CD4-positive, alpha-beta T cell (primary cell): Measurements from ENCODE around the gene CREB3L2. TPM values are rescaled to one million over a fixed set of nuclear protein-coding genes. Genes with fewer than 3 reads are reported as not detected.

Source experiments
- ATAC-seq: fragments of 200-7000 bp; cut with Tn5 transposase; one replicate; pipeline ENCODE4 v1.10.0; 2022; ENCODE audit warnings: mild to moderate bottlenecking; ENCODE audit not compliant: poor library complexity
- CTCF ChIA-PET: fragments of 350-600 bp; sonication (Branson Sonifier 250); formaldehyde crosslinking; loops from one replicate; lab custom pipeline; 2021; ENCODE audit warnings: antibody characterized with exemption, inconsistent platforms; lab: Charles Lee
- POLR2A ChIA-PET: fragments of 350-600 bp; sonication (Branson Sonifier 250); formaldehyde crosslinking; loops from one replicate; lab custom pipeline; 2021; ENCODE audit warnings: antibody characterized with exemption, inconsistent platforms; lab: Charles Lee
- DNase-seq, 14 experiments: peaks; one replicate each; pipeline ENCODE4 v3.0.0-alpha.2; 2013 to 2020; ENCODE audit warnings: mixed read lengths in 2 of 14
- H3K27ac ChIP-seq, 2 donors: one replicate each; pipeline versions ENCODE4 v1.5.1 to v1.7.0; 2013; ENCODE audit warnings: low read length in 2 of 2, low read depth in 1 of 2, mild to moderate bottlenecking in 1 of 2
- H3K27me3 ChIP-seq, 2 experiments: 1 replicate in 1 of 2; 2 replicates in 1 of 2; pipeline versions ENCODE4 v1.6.1 to v1.7.0; 2013; ENCODE audit warnings: low read length in 2 of 2, control low read depth in 1 of 2, mild to moderate bottlenecking in 1 of 2, moderate library complexity in 1 of 2; ENCODE audit not compliant: insufficient read depth in 2 of 2, control insufficient read depth in 1 of 2
- H3K36me3 ChIP-seq: one replicate; pipeline ENCODE4 v1.6.1; 2013; ENCODE audit warnings: low read length, control low read depth; ENCODE audit not compliant: insufficient read depth
- H3K4me1 ChIP-seq: one replicate; pipeline ENCODE4 v1.6.1; 2013; ENCODE audit warnings: low read length, control low read depth; ENCODE audit not compliant: insufficient read depth
- H3K4me3 ChIP-seq: one replicate; pipeline ENCODE4 v1.5.1; 2013; ENCODE audit warnings: mild to moderate bottlenecking, low read length, moderate library complexity
- H3K9me3 ChIP-seq, 2 experiments: 1 replicate in 1 of 2; 2 replicates in 1 of 2; pipeline versions ENCODE4 v1.6.1 to v1.7.0; 2013; ENCODE audit warnings: low read length in 2 of 2, mild to moderate bottlenecking in 2 of 2, control low read depth in 1 of 2, moderate library complexity in 1 of 2; ENCODE audit not compliant: control insufficient read depth in 1 of 2, insufficient read depth in 1 of 2
- H3K27ac Mint-ChIP-seq: one replicate; pipeline ENCODE4 v1.8.0; 2020; ENCODE audit warnings: mixed read lengths
- H3K27me3 Mint-ChIP-seq: one replicate; pipeline ENCODE4 v1.8.0; 2021; ENCODE audit warnings: mixed read lengths
- H3K36me3 Mint-ChIP-seq: one replicate; pipeline ENCODE4 v1.8.0; 2021; ENCODE audit warnings: low read depth, mixed read lengths
- H3K4me1 Mint-ChIP-seq: one replicate; pipeline ENCODE4 v1.8.0; 2021; ENCODE audit warnings: low read depth, mixed read lengths
- H3K4me3 Mint-ChIP-seq: one replicate; pipeline ENCODE4 v1.8.0; 2020; ENCODE audit warnings: mild to moderate bottlenecking, mixed read lengths
- H3K9me3 Mint-ChIP-seq: one replicate; pipeline ENCODE4 v1.8.0; 2020; ENCODE audit warnings: mixed read lengths
- intact Hi-C, 2 experiments: fragments of 100-400 bp; cut with DNase I in 1 of 2; cut with micrococcal nuclease in 1 of 2; formaldehyde crosslinking; loops; one replicate each; pipeline versions ENCODE4 v1.15.1 to v1.9.0; 2023 to 2025; cut with DNase I, micrococcal nuclease
- total RNA-seq, 174 experiments: library from RNA in 2 of 174; stranded (reverse) in 2 of 174; gene quantifications; one replicate each; pipeline ENCODE4 v1.2.3 and lab custom pipeline; 2021 to 2026
- TF ChIP-seq, protein P1 (sequence below): fragments of 200-600 bp; IDR thresholded peaks from one replicate; pipeline ENCODE4 v1.8.0; 2022; ENCODE audit warnings: antibody characterized with exemption, mild to moderate bottlenecking

The CREB3L2 gene
- total RNA-seq, 2 experiments from 2014 or later = 11.7 to 12.9 TPM

- Histone ChIP-seq H3K27me3 (no peaks in the 10 kb centered on the region), H3K27ac (no peak overlapping the region), H3K36me3 (no peaks in the 10 kb centered on the region), H3K4me3 (no peak overlapping the region), H3K9me3 (no peaks in the 10 kb centered on the region), H3K4me1 (peaks cover 2% of the 10 kb centered on the region)
- H3K4me1 Mint-ChIP-seq = peaks cover 19% of the 10 kb centered on the region
- POLR2A ChIA-PET = no interaction called here
- no peaks in the 10 kb centered on the region for H3K27me3 Mint-ChIP-seq
- DNase-seq = no peak
- CTCF ChIA-PET = no interaction called here
- H3K36me3 Mint-ChIP-seq = no peaks in the 10 kb centered on the region
- no peaks in the 10 kb centered on the region for H3K9me3 Mint-ChIP-seq
- H3K27ac Mint-ChIP-seq = no peak overlapping the region
- intact Hi-C loops = no loop called here
- no peak for ATAC-seq
- TF ChIP-seq, protein P1, sequence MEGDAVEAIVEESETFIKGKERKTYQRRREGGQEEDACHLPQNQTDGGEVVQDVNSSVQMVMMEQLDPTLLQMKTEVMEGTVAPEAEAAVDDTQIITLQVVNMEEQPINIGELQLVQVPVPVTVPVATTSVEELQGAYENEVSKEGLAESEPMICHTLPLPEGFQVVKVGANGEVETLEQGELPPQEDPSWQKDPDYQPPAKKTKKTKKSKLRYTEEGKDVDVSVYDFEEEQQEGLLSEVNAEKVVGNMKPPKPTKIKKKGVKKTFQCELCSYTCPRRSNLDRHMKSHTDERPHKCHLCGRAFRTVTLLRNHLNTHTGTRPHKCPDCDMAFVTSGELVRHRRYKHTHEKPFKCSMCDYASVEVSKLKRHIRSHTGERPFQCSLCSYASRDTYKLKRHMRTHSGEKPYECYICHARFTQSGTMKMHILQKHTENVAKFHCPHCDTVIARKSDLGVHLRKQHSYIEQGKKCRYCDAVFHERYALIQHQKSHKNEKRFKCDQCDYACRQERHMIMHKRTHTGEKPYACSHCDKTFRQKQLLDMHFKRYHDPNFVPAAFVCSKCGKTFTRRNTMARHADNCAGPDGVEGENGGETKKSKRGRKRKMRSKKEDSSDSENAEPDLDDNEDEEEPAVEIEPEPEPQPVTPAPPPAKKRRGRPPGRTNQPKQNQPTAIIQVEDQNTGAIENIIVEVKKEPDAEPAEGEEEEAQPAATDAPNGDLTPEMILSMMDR = no peak
- H3K4me3 Mint-ChIP-seq = no peak overlapping the region
Observed at GRCh38 chr7:137952426-137952805, 49.5 kb downstream of the CREB3L2 start.

DNA sequence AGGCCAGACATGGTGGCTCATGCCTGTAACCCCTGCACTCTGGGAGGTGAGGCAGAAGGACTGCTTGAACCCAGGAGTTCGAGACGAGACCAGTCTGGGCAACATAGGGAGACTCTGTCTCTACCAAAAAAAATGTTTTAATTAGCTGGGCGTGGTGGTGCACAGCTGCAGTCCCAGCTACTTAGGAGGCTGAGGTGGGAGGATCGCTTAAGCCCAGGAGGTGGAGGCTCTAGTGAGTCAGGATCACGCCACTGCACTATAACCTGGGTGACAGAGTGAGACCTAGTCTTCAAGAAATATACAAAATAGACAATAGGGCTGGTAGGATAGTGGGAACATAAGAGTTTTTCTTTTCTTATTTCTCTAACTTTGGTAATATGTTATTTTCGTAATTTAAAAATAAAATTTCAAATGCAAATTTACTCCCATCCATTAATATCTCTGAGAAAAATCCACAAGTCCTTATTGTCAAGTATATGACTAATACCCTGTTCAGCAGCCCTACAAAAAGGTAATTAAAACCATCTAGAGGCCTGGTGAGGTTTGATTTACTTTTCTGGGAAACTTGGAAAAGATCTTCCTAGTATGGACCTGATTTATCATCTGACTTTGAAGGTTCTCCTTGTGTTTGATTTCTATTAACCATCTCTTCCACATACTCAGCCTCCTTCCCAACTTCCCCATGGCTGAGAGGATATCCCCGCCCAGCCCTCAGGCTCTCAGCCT, 50.0 kb downstream of the CREB3L2 start:
- H3K27ac Mint-ChIP-seq = no peak overlapping the region
- CTCF ChIA-PET = no interaction called here

DNA sequence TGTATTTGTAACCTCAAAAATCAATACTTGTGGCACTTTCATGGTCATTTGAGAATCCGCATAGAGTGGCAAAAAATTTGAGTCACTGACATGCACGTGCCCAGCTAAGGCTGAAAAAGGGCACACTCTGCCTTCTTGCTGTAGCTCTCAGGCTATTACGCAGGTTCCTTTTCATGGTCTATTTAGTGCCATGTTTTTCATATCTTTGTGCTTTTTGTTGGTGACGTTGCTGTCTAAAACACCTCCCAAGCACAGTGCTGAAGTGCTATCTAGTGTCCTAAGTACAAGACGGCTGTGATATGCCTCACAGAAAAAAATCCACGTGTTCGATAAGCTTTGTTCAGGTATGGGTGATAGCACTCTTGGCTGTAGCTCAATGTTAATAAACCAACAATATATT, 50.9 kb downstream of the CREB3L2 start:
- POLR2A ChIA-PET = no interaction called here
- CTCF ChIA-PET = interaction anchor here (1.6 kb wide), 1 partner anchor 58 kb away, joined by 6 read pairs; no protein-coding TSS in a partner anchor
- Histone ChIP-seq H3K4me3 (no peak overlapping the region), H3K27me3 (no peaks in the 10 kb centered on the region), H3K9me3 (no peaks in the 10 kb centered on the region), H3K27ac (no peak overlapping the region), H3K4me1 (peaks cover 2% of the 10 kb centered on the region), H3K36me3 (no peaks in the 10 kb centered on the region)
- no peak overlapping the region for H3K4me3 Mint-ChIP-seq
- H3K4me1 Mint-ChIP-seq = peaks cover 19% of the 10 kb centered on the region
- TF ChIP-seq, protein P1 = no peak
- H3K27me3 Mint-ChIP-seq = no peaks in the 10 kb centered on the region
- no peak overlapping the region for H3K27ac Mint-ChIP-seq
- no peaks in the 10 kb centered on the region for H3K9me3 Mint-ChIP-seq
- no peaks in the 10 kb centered on the region for H3K36me3 Mint-ChIP-seq
- intact Hi-C loops = no loop called here
- DNase-seq = no peak
- ATAC-seq = no peak

More for the DNA sequence above, 50.0 kb downstream of the CREB3L2 start:
- Histone ChIP-seq H3K9me3 (no peaks in the 10 kb centered on the region), H3K4me1 (peaks cover 2% of the 10 kb centered on the region), H3K27ac (no peak overlapping the region), H3K27me3 (no peaks in the 10 kb centered on the region), H3K36me3 (no peaks in the 10 kb centered on the region), H3K4me3 (no peak overlapping the region)
- POLR2A ChIA-PET = no interaction called here
- Mint-ChIP-seq H3K9me3 (no peaks in the 10 kb centered on the region), H3K4me3 (no peak overlapping the region), H3K36me3 (no peaks in the 10 kb centered on the region), H3K4me1 (peaks cover 19% of the 10 kb centered on the region), H3K27me3 (no peaks in the 10 kb centered on the region)
- intact Hi-C loops = no loop called here
- TF ChIP-seq, protein P1 = no peak
- ATAC-seq (no peak), DNase-seq (no peak)
